ENCODE results near the gene PTPRR.

Gene PTPRR

GRCh38 chr12:70619471-70620152 is 300.9 kb downstream of the PTPRR start:
- no peak for TF ChIP-seq ZBTB7A (IDR thresholded peaks at IDR 0.05; ENCODE audit: low read depth)

GRCh38 chr12:70618371-70618770 is 302.2 kb downstream of the PTPRR start:
- TF ChIP-seq USF1 (IDR thresholded peaks at IDR 0.05) = no peak
- TF ChIP-seq CEBPB (IDR thresholded peaks at IDR 0.05) = no peak

GRCh38 chr12:70617450-70617849 is 303.1 kb downstream of the PTPRR start:
- TF ChIP-seq FOXM1 (IDR thresholded peaks at IDR 0.05; ENCODE audit: borderline replicate concordance, low read depth) (no peak), CREB1 (IDR thresholded peaks at IDR 0.05; ENCODE audit: low read depth) (no peak), NFIC (IDR thresholded peaks at IDR 0.05) (no peak), CEBPB (IDR thresholded peaks at IDR 0.05) (no peak), TAF1 (IDR thresholded peaks at IDR 0.05; ENCODE audit: low read depth) (no peak), ZBTB7A (IDR thresholded peaks at IDR 0.05; ENCODE audit: low read depth) (no peak), REST (IDR thresholded peaks at IDR 0.05; ENCODE audit: low read depth) (no peak), TEAD4 (IDR thresholded peaks at IDR 0.05) (no peak), YY1 (IDR thresholded peaks at IDR 0.05; ENCODE audit: low read depth) (no peak), TCF12 (IDR thresholded peaks at IDR 0.05; ENCODE audit: low read depth) (no peak), EGR1 (IDR thresholded peaks at IDR 0.05) (no peak), EP300 (IDR thresholded peaks at IDR 0.05; ENCODE audit: borderline replicate concordance) (no peak), USF1 (IDR thresholded peaks at IDR 0.05) (no peak)
- TF ChIP-seq, protein P1, sequence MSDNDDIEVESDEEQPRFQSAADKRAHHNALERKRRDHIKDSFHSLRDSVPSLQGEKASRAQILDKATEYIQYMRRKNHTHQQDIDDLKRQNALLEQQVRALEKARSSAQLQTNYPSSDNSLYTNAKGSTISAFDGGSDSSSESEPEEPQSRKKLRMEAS (IDR thresholded peaks at IDR 0.05) = no peak

GRCh38 chr12:70615174-70615866 is 305.2 kb downstream of the PTPRR start:
- TF ChIP-seq RAD21 (IDR thresholded peaks at IDR 0.05; ENCODE audit: low read depth) = no peak
- TF ChIP-seq TAF1 (IDR thresholded peaks at IDR 0.05; ENCODE audit: low read depth) = no peak
- no peak for TF ChIP-seq USF1 (IDR thresholded peaks at IDR 0.05)
- no peak for TF ChIP-seq EP300 (IDR thresholded peaks at IDR 0.05; ENCODE audit: borderline replicate concordance)

DNA sequence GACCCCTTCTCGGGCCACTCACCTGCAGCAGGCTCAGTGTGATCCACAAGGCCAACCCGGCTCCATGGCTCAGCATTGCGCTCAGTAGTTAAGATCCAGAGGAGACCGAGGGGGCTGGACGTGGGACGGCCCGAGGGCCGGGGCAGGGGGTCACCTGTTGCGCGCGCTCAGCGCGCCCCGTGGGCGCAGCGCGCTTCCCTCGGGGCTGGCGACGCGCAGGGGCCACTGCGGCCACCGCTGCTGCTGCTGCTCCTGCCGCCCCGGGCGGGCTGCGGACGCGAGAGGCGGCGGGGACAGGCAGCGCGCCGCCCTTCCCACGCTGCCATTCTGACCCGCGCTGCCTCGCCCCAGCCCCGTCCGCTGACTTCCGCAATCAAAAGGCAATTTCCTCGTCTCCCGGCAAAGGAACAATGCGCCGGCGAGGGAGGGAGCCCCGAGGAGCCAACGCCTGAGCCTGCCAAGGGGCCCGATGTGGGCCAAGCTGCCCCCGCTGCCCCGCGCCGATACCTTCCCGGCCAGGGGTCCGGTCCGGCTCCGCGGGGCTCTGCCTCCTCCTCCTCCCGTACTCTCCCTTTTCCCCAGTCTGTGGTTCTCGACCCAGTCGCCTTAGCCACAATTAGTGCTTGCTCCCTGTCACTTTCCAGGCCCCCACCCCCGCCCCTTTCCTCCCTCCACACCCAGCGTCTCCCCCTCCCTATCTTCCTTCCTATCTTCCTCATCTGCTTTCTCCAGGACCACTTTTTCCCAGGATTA is 310.6 kb downstream of the PTPRR start:
- no peak for TF ChIP-seq EGR1 (IDR thresholded peaks at IDR 0.05)
- TF ChIP-seq ZBTB7A (IDR thresholded peaks at IDR 0.05; ENCODE audit: low read depth) = peak; percentile 54; the same call in 1 of the 2 replicates
- no peak for TF ChIP-seq NFIC (IDR thresholded peaks at IDR 0.05)
- TF ChIP-seq TEAD4 (IDR thresholded peaks at IDR 0.05) = no peak
- TF ChIP-seq FOXM1 (IDR thresholded peaks at IDR 0.05; ENCODE audit: borderline replicate concordance, low read depth) = no peak
- TF ChIP-seq YY1 (IDR thresholded peaks at IDR 0.05; ENCODE audit: low read depth) = no peak
- TF ChIP-seq RAD21 (IDR thresholded peaks at IDR 0.05; ENCODE audit: low read depth) = no peak
- TF ChIP-seq CREB1 (IDR thresholded peaks at IDR 0.05; ENCODE audit: low read depth) = no peak
- TF ChIP-seq EP300 (IDR thresholded peaks at IDR 0.05; ENCODE audit: borderline replicate concordance) = no peak
- TF ChIP-seq USF1 (IDR thresholded peaks at IDR 0.05) = no peak
- TF ChIP-seq, protein P1 (IDR thresholded peaks at IDR 0.05) = peak; percentile 66; the same call in 1 of the 2 replicates
- TF ChIP-seq REST (IDR thresholded peaks at IDR 0.05; ENCODE audit: low read depth) = no peak
- no peak; the same call in 1 of the 2 replicates for TF ChIP-seq TCF12 (IDR thresholded peaks at IDR 0.05; ENCODE audit: low read depth)
- 0 out of 2 replicates have a peak, but pooled peaks have one; percentile 14 for TF ChIP-seq TAF1 (IDR thresholded peaks at IDR 0.05; ENCODE audit: low read depth)
- no peak for TF ChIP-seq CEBPB (IDR thresholded peaks at IDR 0.05)

All from Ishikawa (cell line).